HEK293 (cell line): ENCODE data around the gene RIC8B.
"Not testable (repeated sequence)": the region's sequence is repeated elsewhere in the genome, so short reads cannot be mapped to it uniquely, and the experiment has no call there.

Experiments used
- GLIS2 ChIP-seq: fragments of 450-650 bp; formaldehyde crosslinking; IDR thresholded peaks from 2 replicates; pipeline ENCODE4 v1.5.1; 2016; ENCODE audit warnings: missing biosample characterization, missing genetic modification characterization
- TF ChIP-seq, protein P1 (sequence below): fragments of 450-650 bp; formaldehyde crosslinking; IDR thresholded peaks from 2 replicates; pipeline ENCODE4 v1.5.1; 2016; ENCODE audit warnings: missing biosample characterization, missing genetic modification characterization
- TF ChIP-seq, protein P2 (sequence below): fragments of 450-650 bp; formaldehyde crosslinking; IDR thresholded peaks from 2 replicates; pipeline ENCODE4 v1.5.1; 2016; ENCODE audit warnings: missing biosample characterization, missing genetic modification characterization

DNA sequence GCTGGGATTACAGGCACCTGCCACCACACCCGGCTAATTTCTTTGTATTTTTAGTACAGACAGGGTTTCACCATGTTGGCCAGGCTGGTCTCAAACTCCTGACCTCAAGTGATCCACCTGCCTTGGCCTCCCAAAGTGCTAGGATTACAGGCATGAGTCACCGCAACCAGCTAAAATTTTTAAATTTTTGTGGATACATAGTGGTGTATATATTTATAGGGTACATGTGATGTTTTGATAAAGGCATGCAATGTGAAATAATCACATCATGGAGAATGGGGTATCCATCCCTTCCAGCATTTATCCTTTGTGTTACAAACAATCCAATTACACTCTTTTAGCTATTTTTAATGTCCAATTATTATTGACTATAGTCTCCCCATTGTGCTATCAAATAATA lies 147.5 kb downstream of the RIC8B start:
- TF ChIP-seq, protein P1, sequence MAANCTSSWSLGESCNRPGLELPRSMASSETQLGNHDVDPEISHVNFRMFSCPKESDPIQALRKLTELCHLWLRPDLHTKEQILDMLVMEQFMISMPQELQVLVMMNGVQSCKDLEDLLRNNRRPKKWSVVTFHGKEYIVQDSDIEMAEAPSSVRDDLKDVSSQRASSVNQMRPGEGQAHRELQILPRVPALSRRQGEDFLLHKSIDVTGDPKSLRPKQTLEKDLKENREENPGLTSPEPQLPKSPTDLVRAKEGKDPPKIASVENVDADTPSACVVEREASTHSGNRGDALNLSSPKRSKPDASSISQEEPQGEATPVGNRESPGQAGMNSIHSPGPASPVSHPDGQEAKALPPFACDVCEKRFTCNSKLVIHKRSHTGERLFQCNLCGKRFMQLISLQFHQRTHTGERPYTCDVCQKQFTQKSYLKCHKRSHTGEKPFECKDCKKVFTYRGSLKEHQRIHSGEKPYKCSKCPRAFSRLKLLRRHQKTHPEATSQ (tag by site-specific recombination), result not testable (repeated sequence)
- TF ChIP-seq, protein P2, sequence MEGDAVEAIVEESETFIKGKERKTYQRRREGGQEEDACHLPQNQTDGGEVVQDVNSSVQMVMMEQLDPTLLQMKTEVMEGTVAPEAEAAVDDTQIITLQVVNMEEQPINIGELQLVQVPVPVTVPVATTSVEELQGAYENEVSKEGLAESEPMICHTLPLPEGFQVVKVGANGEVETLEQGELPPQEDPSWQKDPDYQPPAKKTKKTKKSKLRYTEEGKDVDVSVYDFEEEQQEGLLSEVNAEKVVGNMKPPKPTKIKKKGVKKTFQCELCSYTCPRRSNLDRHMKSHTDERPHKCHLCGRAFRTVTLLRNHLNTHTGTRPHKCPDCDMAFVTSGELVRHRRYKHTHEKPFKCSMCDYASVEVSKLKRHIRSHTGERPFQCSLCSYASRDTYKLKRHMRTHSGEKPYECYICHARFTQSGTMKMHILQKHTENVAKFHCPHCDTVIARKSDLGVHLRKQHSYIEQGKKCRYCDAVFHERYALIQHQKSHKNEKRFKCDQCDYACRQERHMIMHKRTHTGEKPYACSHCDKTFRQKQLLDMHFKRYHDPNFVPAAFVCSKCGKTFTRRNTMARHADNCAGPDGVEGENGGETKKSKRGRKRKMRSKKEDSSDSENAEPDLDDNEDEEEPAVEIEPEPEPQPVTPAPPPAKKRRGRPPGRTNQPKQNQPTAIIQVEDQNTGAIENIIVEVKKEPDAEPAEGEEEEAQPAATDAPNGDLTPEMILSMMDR (tag by site-specific recombination), result not testable (repeated sequence)
- not testable (repeated sequence) for TF ChIP-seq GLIS2 (tag by site-specific recombination)
